RWPE1 (cell line): ENCODE data around the gene PARVA.
A peak's percentile ranks its signal among the peaks of the same experiment; 100 is the strongest.

ENCODE experiments used
- CTCF ChIA-PET: fragments of 350-600 bp; sonication (Branson Sonifier 250); formaldehyde crosslinking; extraction: SDS; loops from one replicate; lab custom pipeline; 2021; lab: Yijun Ruan, JAX
- POLR2A ChIA-PET: fragments of 400-600 bp; formaldehyde crosslinking; extraction: SDS; loops from one replicate; lab custom pipeline; 2020; ENCODE audit warnings: antibody characterized with exemption; ENCODE audit not compliant: low non-redundant PET; lab: Yijun Ruan, JAX
- DNase-seq: peaks from one replicate; pipeline ENCODE4 v3.0.0; 2012; ENCODE audit warnings: low spot score
- H3K27ac ChIP-seq: fragments of 450-650 bp; 2 replicates; pipeline ENCODE4 v1.5.1; 2017
- CTCF ChIP-seq: fragments of 450-650 bp; conservative IDR thresholded peaks from 2 replicates; pipeline ENCODE4 v1.5.1; 2017; ENCODE audit warnings: low read depth, mild to moderate bottlenecking

PARVA gene

DNA sequence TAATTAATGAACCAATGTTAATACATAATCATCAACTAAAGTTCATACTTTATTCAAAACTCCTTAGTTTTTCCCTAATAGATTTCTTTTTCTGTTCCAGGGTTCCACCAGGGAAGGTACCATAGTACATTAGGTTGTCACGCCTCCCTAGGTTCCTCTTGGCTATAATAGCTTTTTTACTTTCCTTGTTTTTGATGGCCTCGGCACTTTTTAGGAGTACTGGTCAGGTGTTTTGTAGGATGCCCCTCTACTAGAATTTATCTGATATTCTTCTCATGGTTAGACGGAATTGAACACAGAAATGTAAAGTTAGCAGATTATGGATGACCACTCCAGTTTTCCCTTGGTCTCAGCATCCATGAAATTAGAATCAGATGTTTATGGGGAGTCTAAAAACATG, 34.0 kb downstream of the PARVA start:
- POLR2A ChIA-PET = no interaction called here
- CTCF ChIA-PET = interaction anchor here (0.6 to 1.0 kb wide), 2 partner anchors 8 to 175 kb away, joined by 3 to 4 read pairs; no protein-coding TSS in a partner anchor
- TF ChIP-seq CTCF = no peak

DNA sequence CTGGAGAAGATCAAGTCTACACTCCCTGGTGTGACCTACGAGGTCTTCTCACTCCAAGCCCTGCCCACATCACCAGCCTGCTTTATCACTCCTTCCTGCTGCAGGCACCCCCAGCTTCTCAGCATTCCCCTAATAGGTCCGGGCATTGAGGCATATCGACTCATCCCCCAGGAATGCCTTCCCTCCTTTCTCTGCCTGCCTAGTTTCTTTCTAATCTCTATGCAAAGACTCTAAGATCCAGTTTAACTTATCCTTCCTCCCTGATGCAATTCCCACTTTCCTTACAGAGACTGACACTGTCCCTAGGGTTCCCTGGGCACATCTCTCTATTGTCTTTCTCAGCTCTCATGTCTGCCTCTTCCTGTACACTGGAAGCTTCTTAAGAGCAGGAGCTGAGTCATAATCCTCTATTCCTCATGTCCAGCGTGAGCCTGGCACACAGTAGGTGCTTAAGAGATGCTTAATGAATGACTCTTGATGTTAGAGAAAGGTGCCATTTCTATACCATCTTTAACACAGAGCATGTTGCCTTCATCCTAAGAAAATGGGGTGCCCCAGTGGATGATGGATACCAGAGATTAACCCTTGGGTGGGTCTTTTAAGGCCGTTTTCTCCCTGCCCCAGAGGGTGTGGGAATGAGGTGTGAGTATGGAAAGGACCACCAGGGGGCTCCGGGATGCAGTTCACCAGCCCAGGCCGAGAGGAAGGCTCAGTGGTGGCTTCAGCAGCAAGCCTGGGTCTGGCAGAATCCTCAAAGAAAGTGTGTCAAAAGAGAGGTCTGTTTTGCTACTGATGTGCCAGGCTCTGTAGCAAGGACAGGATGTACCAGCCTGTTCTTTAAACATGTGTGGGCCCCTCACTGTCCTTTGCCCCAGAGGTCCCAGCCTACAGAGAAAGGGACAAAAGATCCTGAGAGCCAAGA, 34.7 kb downstream of the PARVA start:
- POLR2A ChIA-PET = no interaction called here
- CTCF ChIA-PET = interaction anchor here (0.6 to 1.0 kb wide), 2 partner anchors 9 to 174 kb away, joined by 3 to 4 read pairs; no protein-coding TSS in a partner anchor
- H3K27ac ChIP-seq = peak overlapping the region; percentile 63
- peak; percentile 39; the same call in 1 of the 2 replicates for TF ChIP-seq CTCF
- DNase-seq = peak; percentile 86

More for the DNA sequence above, 34.0 kb downstream of the PARVA start:
- no peak for DNase-seq
- peak overlapping the region; percentile 63 for H3K27ac ChIP-seq

DNA sequence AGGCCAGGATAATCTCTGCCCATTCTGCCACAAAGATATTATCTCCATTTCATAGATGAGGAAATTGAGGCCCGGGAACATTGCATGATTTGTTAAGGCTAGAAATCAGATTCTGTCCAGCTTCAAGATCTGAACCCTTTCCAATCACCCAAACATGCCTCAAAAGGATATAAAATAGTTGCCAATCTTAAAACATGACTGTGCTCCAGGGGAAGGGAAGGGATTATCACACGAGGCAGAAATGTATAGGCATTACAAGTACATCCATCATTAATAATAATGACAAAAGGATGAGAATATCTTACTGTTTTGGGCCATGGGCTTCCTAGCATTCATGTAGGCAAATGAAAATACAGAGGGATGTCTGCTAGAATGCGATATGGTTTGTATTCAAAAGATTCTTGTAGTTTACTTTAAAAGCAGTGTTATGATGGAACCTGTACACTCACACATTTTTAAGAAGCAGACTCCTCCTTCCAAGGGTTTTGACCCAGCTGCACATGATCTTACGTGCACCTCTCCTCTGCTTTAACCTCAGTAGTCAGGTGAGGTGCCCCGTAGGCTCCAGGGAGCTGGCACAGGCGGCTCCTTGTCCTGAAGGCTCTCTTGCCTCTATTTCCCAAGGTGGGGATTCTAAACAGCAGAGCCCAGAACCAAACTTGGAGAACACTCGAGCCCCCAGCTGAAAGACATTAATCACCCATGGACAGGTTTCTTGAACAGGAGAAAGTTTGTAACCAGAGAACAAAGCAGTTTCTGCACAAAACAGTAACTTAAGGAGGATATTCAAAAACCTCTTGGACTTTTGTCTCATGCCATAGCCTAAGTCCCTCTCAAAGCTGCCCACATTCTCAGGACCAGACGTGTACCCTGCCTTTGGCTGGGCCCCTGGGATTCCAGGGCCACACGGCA, 36.0 kb downstream of the PARVA start:
- ChIA-PET POLR2A (no interaction called here), CTCF (interaction anchor here (0.6 kb wide), 2 partner anchors 16 to 323 kb away, joined by 5 read pairs; no protein-coding TSS in a partner anchor)
- no peak for DNase-seq
- no peak for TF ChIP-seq CTCF
- no peak overlapping the region for H3K27ac ChIP-seq

DNA sequence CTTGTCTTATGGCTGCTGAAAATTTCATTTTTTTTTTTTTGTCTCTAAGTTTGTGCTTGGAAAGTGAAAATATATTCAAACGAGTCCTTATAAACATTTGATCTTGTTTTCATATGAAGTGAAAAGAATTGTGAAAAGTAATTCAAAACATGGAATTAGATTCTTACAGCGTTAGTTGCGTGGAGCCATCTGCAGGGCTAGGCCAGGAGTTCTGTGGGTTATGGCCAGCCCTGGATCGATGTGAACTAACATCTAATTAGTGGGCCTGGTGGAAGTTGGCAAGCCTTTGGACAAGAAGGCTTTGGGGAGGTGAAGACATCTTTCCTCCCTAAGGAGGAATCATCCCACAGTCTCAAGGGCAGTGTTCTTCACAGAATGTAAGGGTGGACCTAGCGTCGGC, 37.2 kb downstream of the PARVA start:
- H3K27ac ChIP-seq = no peak overlapping the region
- ChIA-PET CTCF (no interaction called here), POLR2A (no interaction called here)
- TF ChIP-seq CTCF = no peak
- DNase-seq = no peak

DNA sequence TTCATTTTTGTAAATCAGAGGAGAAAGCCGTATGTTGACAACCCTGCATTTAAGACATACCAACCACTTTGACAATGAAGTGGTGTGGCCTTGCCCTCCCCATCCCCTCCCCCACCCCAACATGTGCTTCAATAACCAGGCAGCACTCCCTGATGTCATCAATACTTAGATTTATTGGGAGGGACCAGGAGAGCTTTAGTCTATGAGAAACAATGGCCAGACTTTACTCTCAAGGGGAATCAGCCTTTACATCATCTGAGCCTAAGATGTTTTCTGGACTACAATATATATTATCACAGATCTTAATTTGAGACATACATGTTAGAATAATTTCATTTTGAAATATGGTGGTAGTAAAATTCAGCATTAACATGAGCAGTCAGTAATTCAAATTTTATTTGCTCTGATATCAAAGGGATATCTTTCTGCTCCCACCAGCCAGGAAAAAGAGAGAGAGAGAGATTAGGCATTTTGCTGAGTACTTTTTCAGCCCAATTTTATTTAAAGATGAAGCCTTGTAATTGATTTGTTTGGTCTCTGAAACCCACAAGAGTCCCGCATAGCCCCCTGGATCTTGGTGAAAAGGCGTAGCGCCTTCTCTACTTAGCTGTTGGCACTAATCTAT, 38.1 kb downstream of the PARVA start:
- ChIA-PET CTCF (no interaction called here), POLR2A (no interaction called here)
- TF ChIP-seq CTCF = no peak
- DNase-seq = no peak
- H3K27ac ChIP-seq = no peak overlapping the region

DNA sequence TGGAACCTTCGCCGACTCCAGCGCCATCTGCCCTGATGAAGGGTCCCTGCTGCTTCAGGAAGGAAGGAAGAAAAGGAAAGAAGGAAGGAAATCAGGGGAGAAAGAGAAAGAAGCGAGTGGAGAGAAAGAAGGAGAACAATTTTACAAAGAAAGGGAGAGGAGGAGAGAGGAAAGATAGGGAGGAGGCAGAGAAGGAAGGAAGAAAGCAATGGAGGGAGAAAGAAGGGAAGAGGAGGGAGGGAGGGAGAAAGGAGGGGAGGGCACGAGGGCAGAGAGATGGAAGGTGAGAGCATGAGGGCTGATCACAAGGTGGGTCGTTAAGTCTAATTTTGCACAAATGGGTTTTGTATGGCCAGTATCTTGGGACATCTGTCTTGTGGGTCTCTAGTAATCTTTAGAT, 39.2 kb downstream of the PARVA start:
- ChIA-PET CTCF (no interaction called here), POLR2A (no interaction called here)
- DNase-seq = no peak
- no peak for TF ChIP-seq CTCF
- no peak overlapping the region for H3K27ac ChIP-seq
